GM20000 (cell line): ENCODE measurements around the gene VSTM2B.
A peak's percentile ranks its signal among the peaks of the same experiment; 100 is the strongest.

Experiments
- DNase-seq: peaks from one replicate; pipeline ENCODE4 v3.0.0; 2012; ENCODE audit warnings: low spot score
- CTCF ChIP-seq: IDR thresholded peaks from 2 replicates; pipeline ENCODE4 v1.5.1; 2012; ENCODE audit warnings: mild to moderate bottlenecking, control low read depth; ENCODE audit errors: extremely low read depth, missing control alignments

VSTM2B gene

GRCh38 chr19:29593869-29594268, 68.1 kb downstream of the VSTM2B start:
- DNase-seq: no peak
- TF ChIP-seq CTCF: no peak

GRCh38 chr19:29596080-29596727, 70.4 kb downstream of the VSTM2B start:
- TF ChIP-seq CTCF: no peak

GRCh38 chr19:29596885-29597525, 71.2 kb downstream of the VSTM2B start:
- no peak for TF ChIP-seq CTCF
- DNase-seq: no peak

More at GRCh38 chr19:29596080-29596727, 70.4 kb downstream of the VSTM2B start:
- DNase-seq: no peak

GRCh38 chr19:29598036-29598435, 72.2 kb downstream of the VSTM2B start:
- no peak for TF ChIP-seq CTCF
- DNase-seq: no peak

GRCh38 chr19:29598496-29598895, 72.7 kb downstream of the VSTM2B start:
- no peak for TF ChIP-seq CTCF
- DNase-seq: no peak

- no peak for TF ChIP-seq CTCF
Measured at GRCh38 chr19:29603308-29603707, 77.5 kb downstream of the VSTM2B start.

GRCh38 chr19:29605653-29606419, 80.0 kb downstream of the VSTM2B start, which contains the start of gene POP4:
POP4 (plus strand) TSS chr19:29606283; CDS start chr19:29606319, 36 bp downstream.
- TF ChIP-seq CTCF: no peak

More at GRCh38 chr19:29603308-29603707, 77.5 kb downstream of the VSTM2B start:
- DNase-seq: no peak

More at GRCh38 chr19:29605653-29606419, 80.0 kb downstream of the VSTM2B start, which contains the start of gene POP4:
- DNase-seq: peak; percentile 97
